ENCODE data around the gene TCF7L2. TPM values are rescaled to one million over a fixed set of nuclear protein-coding genes. Genes with fewer than 3 reads are reported as not detected.

The TCF7L2 gene
- total and polyA plus RNA-seq, 2 donors (not counting 1 experiment from before 2014, with no cell fraction given) = 3.4 to 5.0 TPM

- Histone ChIP-seq H3K27me3 (ENCODE audit: control insufficient read depth, insufficient read depth, low read length) (no peaks in the 10 kb centered on the region), H3K4me2 (ENCODE audit: extremely low read depth, insufficient read depth, low read length) (no peak overlapping the region), H4K20me1 (ENCODE audit: control insufficient read depth, extremely low read depth, insufficient read depth, low read length) (no peaks in the 10 kb centered on the region), H2AFZ (ENCODE audit: low read length) (no peak overlapping the region), H3K9ac (ENCODE audit: insufficient read depth, low read length) (no peak overlapping the region), H3K79me2 (ENCODE audit: control insufficient read depth, insufficient read depth, low read length) (peaks cover 2% of the 10 kb centered on the region), H3K27ac (ENCODE audit: insufficient read depth, low read length) (no peak overlapping the region), H3K9me3 (ENCODE audit: control insufficient read depth, insufficient read depth, low read depth, low read length) (no peaks in the 10 kb centered on the region), H3K4me1 (ENCODE audit: control insufficient read depth, extremely low read depth, insufficient read depth, low read length) (peaks cover 14% of the 10 kb centered on the region), H3K4me3 (replicated peaks in 1 of 4; ENCODE audit: control extremely low read depth in 1 of 4, insufficient read depth in 1 of 4, low read depth in 3 of 4, low read length in 4 of 4) (no peak overlapping the region), H3K36me3 (ENCODE audit: control insufficient read depth, insufficient read depth, low read length) (no peaks in the 10 kb centered on the region)
- no peak for DNase-seq (ENCODE audit: low read depth in 2 of 2)
- TF ChIP-seq EZH2 (IDR thresholded peaks at IDR 0.05; ENCODE audit: low read length, missing control alignments) (no peak), CTCF (conservative IDR thresholded peaks at IDR 0.05 in 1 of 2, IDR thresholded peaks at IDR 0.05 in 1 of 2; ENCODE audit: low read depth in 1 of 2, low read length in 2 of 2) (no peak)
These were observed 99.8 kb downstream of the TCF7L2 start for GRCh38 chr10:113049881-113050280.

GRCh38 chr10:113052076-113052830 is 102.2 kb downstream of the TCF7L2 start:
- H3K36me3 ChIP-seq (ENCODE audit: control insufficient read depth, insufficient read depth, low read length) = no peaks in the 10 kb centered on the region
- H3K9me3 ChIP-seq (ENCODE audit: control insufficient read depth, insufficient read depth, low read depth, low read length) = no peaks in the 10 kb centered on the region
- no peaks in the 10 kb centered on the region for H4K20me1 ChIP-seq (ENCODE audit: control insufficient read depth, extremely low read depth, insufficient read depth, low read length)
- H3K4me3 ChIP-seq (replicated peaks in 1 of 4; ENCODE audit: control extremely low read depth in 1 of 4, insufficient read depth in 1 of 4, low read depth in 3 of 4, low read length in 4 of 4) = no peak overlapping the region
- H3K79me2 ChIP-seq (ENCODE audit: control insufficient read depth, insufficient read depth, low read length) = no peaks in the 10 kb centered on the region
- TF ChIP-seq CTCF (conservative IDR thresholded peaks at IDR 0.05 in 1 of 2, IDR thresholded peaks at IDR 0.05 in 1 of 2; ENCODE audit: low read depth in 1 of 2, low read length in 2 of 2) (peak; percentile 14 to 41), EZH2 (IDR thresholded peaks at IDR 0.05; ENCODE audit: low read length, missing control alignments) (no peak)
- H3K9ac ChIP-seq (ENCODE audit: insufficient read depth, low read length) = no peak overlapping the region
- peaks cover 12% of the 10 kb centered on the region for H3K4me1 ChIP-seq (ENCODE audit: control insufficient read depth, extremely low read depth, insufficient read depth, low read length)
- H3K27me3 ChIP-seq (ENCODE audit: control insufficient read depth, insufficient read depth, low read length) = no peaks in the 10 kb centered on the region
- DNase-seq (ENCODE audit: low read depth in 2 of 2) = peak in 1 of 2 donors; percentile 43
- H3K27ac ChIP-seq (ENCODE audit: insufficient read depth, low read length) = no peak overlapping the region
- H3K4me2 ChIP-seq (ENCODE audit: extremely low read depth, insufficient read depth, low read length) = no peak overlapping the region
- no peak overlapping the region for H2AFZ ChIP-seq (ENCODE audit: low read length)

- Histone ChIP-seq H2AFZ (ENCODE audit: low read length) (no peak overlapping the region), H3K4me1 (ENCODE audit: control insufficient read depth, extremely low read depth, insufficient read depth, low read length) (peaks cover 11% of the 10 kb centered on the region), H3K27ac (ENCODE audit: insufficient read depth, low read length) (no peak overlapping the region), H3K9ac (ENCODE audit: insufficient read depth, low read length) (no peak overlapping the region), H3K36me3 (ENCODE audit: control insufficient read depth, insufficient read depth, low read length) (no peaks in the 10 kb centered on the region), H3K4me2 (ENCODE audit: extremely low read depth, insufficient read depth, low read length) (no peak overlapping the region), H3K27me3 (ENCODE audit: control insufficient read depth, insufficient read depth, low read length) (no peaks in the 10 kb centered on the region), H3K79me2 (ENCODE audit: control insufficient read depth, insufficient read depth, low read length) (no peaks in the 10 kb centered on the region), H3K4me3 (replicated peaks in 1 of 4; ENCODE audit: control extremely low read depth in 1 of 4, insufficient read depth in 1 of 4, low read depth in 3 of 4, low read length in 4 of 4) (no peak overlapping the region), H4K20me1 (ENCODE audit: control insufficient read depth, extremely low read depth, insufficient read depth, low read length) (no peaks in the 10 kb centered on the region), H3K9me3 (ENCODE audit: control insufficient read depth, insufficient read depth, low read depth, low read length) (no peaks in the 10 kb centered on the region)
- TF ChIP-seq CTCF (conservative IDR thresholded peaks at IDR 0.05 in 1 of 2, IDR thresholded peaks at IDR 0.05 in 1 of 2; ENCODE audit: low read depth in 1 of 2, low read length in 2 of 2) = no peak
- TF ChIP-seq EZH2 (IDR thresholded peaks at IDR 0.05; ENCODE audit: low read length, missing control alignments) = no peak
- no peak for DNase-seq (ENCODE audit: low read depth in 2 of 2)
These were observed 103.0 kb downstream of the TCF7L2 start for GRCh38 chr10:113053091-113053490.
